GM06990 (cell line): ENCODE data around the gene ZNF789.

Experiments
- DNase-seq: peaks from one replicate; pipeline ENCODE4 v3.0.0-alpha.2; 2011; ENCODE audit not compliant: insufficient read length; ENCODE audit errors: extremely low read depth
- H3K27me3 ChIP-seq: replicated peaks from 2 replicates; pipeline ENCODE4 v1.6.0; 2011; ENCODE audit warnings: low read length; ENCODE audit not compliant: control insufficient read depth, insufficient read depth
- H3K36me3 ChIP-seq: 2 replicates; pipeline ENCODE4 v1.5.1; 2011; ENCODE audit warnings: low read length; ENCODE audit not compliant: control insufficient read depth, insufficient read depth
- H3K4me3 ChIP-seq: replicated peaks from 2 replicates; pipeline ENCODE4 v1.5.1; 2011; ENCODE audit warnings: low read depth, mild to moderate bottlenecking, control low read depth, low read length
- TF ChIP-seq, protein P1 (sequence below): IDR thresholded peaks from 2 replicates; pipeline ENCODE4 v1.5.1; 2011; ENCODE audit warnings: low read length, control low read depth, mild to moderate bottlenecking, inconsistent platforms; ENCODE audit not compliant: insufficient read depth, poor library complexity, severe bottlenecking

ZNF789 gene

DNA sequence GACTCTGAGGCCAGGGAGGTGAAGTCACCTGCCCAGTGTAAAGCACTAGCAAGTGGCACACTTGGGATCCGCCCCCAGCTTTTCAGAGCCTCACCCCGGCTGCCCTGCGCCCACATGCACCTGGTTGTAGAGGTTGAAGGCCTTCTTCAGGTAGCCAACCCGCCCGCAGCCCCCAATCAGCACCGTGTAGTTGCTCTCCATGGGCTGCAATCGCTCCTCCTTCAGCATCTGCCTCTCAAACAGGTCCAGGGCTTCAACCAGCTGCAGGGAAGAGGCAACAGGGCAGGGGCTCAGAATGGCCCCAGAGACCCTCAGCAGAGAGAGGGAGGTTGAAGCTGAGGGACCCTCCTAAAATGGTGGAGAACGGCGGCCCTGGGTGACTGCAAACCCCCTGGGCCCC, 39.5 kb upstream of the ZNF789 start:
- TF ChIP-seq, protein P1, sequence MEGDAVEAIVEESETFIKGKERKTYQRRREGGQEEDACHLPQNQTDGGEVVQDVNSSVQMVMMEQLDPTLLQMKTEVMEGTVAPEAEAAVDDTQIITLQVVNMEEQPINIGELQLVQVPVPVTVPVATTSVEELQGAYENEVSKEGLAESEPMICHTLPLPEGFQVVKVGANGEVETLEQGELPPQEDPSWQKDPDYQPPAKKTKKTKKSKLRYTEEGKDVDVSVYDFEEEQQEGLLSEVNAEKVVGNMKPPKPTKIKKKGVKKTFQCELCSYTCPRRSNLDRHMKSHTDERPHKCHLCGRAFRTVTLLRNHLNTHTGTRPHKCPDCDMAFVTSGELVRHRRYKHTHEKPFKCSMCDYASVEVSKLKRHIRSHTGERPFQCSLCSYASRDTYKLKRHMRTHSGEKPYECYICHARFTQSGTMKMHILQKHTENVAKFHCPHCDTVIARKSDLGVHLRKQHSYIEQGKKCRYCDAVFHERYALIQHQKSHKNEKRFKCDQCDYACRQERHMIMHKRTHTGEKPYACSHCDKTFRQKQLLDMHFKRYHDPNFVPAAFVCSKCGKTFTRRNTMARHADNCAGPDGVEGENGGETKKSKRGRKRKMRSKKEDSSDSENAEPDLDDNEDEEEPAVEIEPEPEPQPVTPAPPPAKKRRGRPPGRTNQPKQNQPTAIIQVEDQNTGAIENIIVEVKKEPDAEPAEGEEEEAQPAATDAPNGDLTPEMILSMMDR, result no peak
- Histone ChIP-seq H3K36me3 (peaks cover 26% of the 10 kb centered on the region), H3K4me3 (no peak overlapping the region), H3K27me3 (no peaks in the 10 kb centered on the region)
- no peak for DNase-seq

DNA sequence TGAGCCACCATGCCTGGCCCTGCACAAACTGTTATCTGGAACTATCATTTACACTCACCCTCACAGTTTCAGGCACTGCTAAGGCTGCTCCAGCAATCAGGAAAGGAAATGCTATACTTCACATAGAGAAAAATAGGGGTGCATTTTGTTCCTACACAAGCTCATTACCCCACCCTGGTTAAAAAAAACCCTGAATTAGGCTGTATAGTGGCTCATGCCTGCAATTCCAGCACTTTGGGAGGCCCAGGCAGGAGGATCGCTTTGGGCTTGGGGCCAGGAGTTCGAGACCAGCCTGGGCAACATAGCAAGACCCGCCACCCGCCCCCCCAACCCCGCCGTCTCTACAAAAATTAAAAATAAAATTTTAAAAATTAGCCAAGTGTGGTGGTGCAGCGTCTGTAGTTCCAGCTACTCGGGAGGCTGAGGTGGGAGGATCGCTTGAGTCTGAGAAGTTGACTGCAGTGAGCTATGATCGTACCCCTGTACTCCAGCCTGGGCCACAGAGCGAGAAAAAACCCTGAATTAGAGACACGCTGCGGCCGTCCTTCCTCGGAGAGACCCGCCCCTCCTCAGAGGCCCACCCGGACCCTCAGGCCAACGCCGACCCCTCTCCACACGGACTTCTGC, 34.6 kb upstream of the ZNF789 start:
- DNase-seq, result no peak

DNA sequence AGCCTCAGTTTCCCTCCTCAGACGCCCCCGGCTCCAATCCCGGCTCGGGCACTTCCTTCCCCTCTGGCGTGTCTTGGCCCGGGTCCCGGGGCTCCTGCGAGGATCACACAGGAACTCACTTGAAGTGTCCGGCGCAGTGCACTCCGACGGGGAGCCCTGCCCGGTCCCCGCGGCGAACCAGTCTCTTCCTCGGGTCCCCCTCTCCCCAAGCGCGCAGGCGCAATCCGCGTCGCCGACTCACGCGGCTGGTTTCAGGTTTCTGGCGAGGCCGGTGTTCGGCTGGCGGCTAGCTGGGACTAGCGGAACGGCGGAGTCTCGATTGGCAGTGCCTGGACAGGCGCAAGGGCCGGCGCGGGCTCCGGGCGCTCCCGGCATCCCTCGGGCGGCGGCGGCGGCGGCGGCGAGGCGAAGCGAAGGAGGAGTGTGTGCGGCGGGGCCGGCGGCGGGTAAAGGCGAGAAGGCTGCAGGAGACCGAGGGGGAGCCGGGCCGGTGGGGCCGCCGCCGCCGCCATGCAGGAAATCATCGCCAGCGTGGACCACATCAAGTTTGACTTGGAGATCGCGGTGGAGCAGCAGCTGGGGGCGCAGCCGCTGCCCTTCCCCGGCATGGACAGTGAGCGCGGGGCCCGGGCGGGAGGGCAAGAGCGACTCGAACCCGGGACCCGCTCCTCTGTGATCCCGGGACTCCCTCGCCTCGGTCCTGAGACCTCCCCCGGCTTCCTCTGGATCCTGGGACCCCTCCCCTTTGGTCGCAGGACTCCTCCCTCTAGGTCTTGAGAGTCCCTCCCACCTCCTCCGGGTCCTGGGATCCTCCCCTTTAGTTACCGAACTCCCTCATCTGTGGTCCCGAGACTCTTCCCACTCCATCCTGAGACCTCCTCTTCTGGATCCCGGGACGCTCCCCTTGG, 33.9 kb upstream of the ZNF789 start, which contains the start of the genes CPSF4 and PTCD1:
CPSF4 (plus strand) TSS at position 371 of the 908 bp plus-strand sequence; CDS start at position 511, 140 bp downstream.
PTCD1 (minus strand) TSS at position 226 of the 908 bp plus-strand sequence. CDS start 3,556 bp downstream, outside the sequence.
- H3K36me3 ChIP-seq, result peaks cover 10% of the 10 kb centered on the region

More for the DNA sequence above, 34.6 kb upstream of the ZNF789 start:
- Histone ChIP-seq H3K36me3 (peaks cover 12% of the 10 kb centered on the region), H3K27me3 (no peaks in the 10 kb centered on the region), H3K4me3 (peak overlapping the region; percentile 96)
- TF ChIP-seq, protein P1, result no peak

DNA sequence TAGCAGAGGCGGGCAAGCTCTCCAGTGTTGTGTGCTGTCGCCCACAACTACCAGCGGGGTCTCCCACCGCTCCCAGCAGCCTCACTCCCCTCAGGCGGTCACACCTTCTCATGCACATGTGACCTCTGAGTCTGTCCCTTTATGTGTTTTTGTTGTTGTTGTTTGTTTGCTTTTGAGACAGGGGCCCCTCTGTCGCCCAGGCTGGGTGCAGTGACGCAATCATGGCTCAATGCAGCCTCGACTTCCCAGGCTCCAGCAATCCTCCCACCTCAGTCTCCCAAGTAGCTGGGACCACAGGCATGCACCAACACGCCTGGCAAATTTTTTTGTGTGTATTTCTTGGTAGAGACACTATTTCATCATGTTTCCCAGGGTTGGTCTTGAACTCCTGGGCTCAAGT, 32.5 kb upstream of the ZNF789 start:
- Histone ChIP-seq H3K4me3 (peak overlapping the region; percentile 96), H3K27me3 (no peaks in the 10 kb centered on the region)
- TF ChIP-seq, protein P1, result no peak

More for the DNA sequence above, 33.9 kb upstream of the ZNF789 start, which contains the start of the genes CPSF4 and PTCD1:
- H3K4me3 ChIP-seq, result peak within 1 kb of the TSS; percentile 96
- DNase-seq, result peak; percentile 95
- TF ChIP-seq, protein P1, result no peak
- H3K27me3 ChIP-seq, result no peaks in the 10 kb centered on the region

DNA sequence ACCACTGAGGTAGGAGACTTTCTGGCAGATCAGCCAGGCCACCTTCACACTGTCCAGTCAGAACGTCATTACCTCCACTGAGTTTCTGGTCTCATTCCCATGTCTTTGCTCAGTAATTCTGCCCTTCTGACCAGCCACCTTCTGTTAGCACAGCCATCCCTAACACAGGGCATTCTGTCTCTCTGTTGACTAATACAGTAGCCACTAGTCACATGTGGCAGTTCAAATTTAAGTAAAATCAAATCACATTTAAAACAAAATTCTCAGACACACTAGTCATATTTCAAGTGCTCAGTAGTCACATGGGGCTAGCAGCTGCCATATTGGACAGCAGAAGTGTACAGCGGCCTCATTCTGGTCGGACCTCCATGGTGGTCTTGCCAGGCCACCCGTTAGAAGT, 26.6 kb upstream of the ZNF789 start:
- Histone ChIP-seq H3K27me3 (no peaks in the 10 kb centered on the region), H3K4me3 (no peak overlapping the region), H3K36me3 (peaks cover 37% of the 10 kb centered on the region)
- TF ChIP-seq, protein P1, result no peak
- DNase-seq, result no peak

More for the DNA sequence above, 32.5 kb upstream of the ZNF789 start:
- H3K36me3 ChIP-seq, result peaks cover 10% of the 10 kb centered on the region
- DNase-seq, result no peak
